Activated CD4-positive, CD25-positive, alpha-beta regulatory T cell treated with anti-CD3 and anti-CD28 coated beads, Interleukin-2, amount 50 U/mL, for 16 hours (primary cell): ENCODE data around the gene OR51G2.

Source experiments
- DNase-seq: peaks from one replicate; pipeline ENCODE4 v3.0.0-alpha.2; 2020; ENCODE audit warnings: low read depth, low spot score

Gene OR51G2

GRCh38 chr11:4863876-4864275 lies 55.3 kb downstream of the OR51G2 start:
- DNase-seq = no peak
